Myocyte (in vitro differentiated cells): ENCODE data around the gene PIKFYVE. TPM values are rescaled to one million over a fixed set of nuclear protein-coding genes. Genes with fewer than 3 reads are reported as not detected.
A peak's percentile ranks its signal among the peaks of the same experiment; 100 is the strongest.
"Not testable (repeated sequence)": the region's sequence is repeated elsewhere in the genome, so short reads cannot be mapped to it uniquely, and the experiment has no call there.

Experiments used
- DNase-seq: peaks from one replicate; pipeline ENCODE4 v3.0.0-alpha.2; 2012; ENCODE audit warnings: low read depth
- total RNA-seq: library from RNA; depleted of rRNA; stranded (reverse); fragments of >200 nt; gene quantifications from 2 replicates; pipeline ENCODE4 v1.2.3, GENCODE V29; 2014

PIKFYVE gene
- total RNA-seq, 1 donor from 2014 or later, result 24.2 TPM

GRCh38 chr2:208358758-208359631 is 92.9 kb downstream of the PIKFYVE start:
- no peak for DNase-seq

GRCh38 chr2:208359632-208359986 is 93.6 kb downstream of the PIKFYVE start:
- DNase-seq, result no peak

GRCh38 chr2:208360259-208361076 is 94.4 kb downstream of the PIKFYVE start:
- no peak for DNase-seq

- no peak for DNase-seq
Observed at GRCh38 chr2:208361077-208361441, 95.0 kb downstream of the PIKFYVE start.

- peak; percentile 70 for DNase-seq
Observed at GRCh38 chr2:208363485-208363884, 97.4 kb downstream of the PIKFYVE start.

- no peak for DNase-seq
Observed at GRCh38 chr2:208366215-208367127, 100.4 kb downstream of the PIKFYVE start.

GRCh38 chr2:208369091-208369490 is 103.0 kb downstream of the PIKFYVE start:
- no peak for DNase-seq

- no peak for DNase-seq
Observed at GRCh38 chr2:208370881-208371633, 105.0 kb downstream of the PIKFYVE start.

- DNase-seq, result no peak
Observed at GRCh38 chr2:208371634-208371935, 105.5 kb downstream of the PIKFYVE start.

- DNase-seq, result peak; percentile 67
Observed at GRCh38 chr2:208373460-208374089, 107.5 kb downstream of the PIKFYVE start.

GRCh38 chr2:208375491-208376068 is 109.5 kb downstream of the PIKFYVE start:
- no peak for DNase-seq

- not testable (repeated sequence) for DNase-seq
Observed at GRCh38 chr2:208377344-208377860, 111.3 kb downstream of the PIKFYVE start.

- DNase-seq, result no peak
Observed at GRCh38 chr2:208379192-208379591, 113.1 kb downstream of the PIKFYVE start.

GRCh38 chr2:208384637-208385036 is 118.6 kb downstream of the PIKFYVE start:
- DNase-seq, result no peak

GRCh38 chr2:208386541-208386940 is 120.5 kb downstream of the PIKFYVE start:
- DNase-seq, result no peak

- no peak for DNase-seq
Observed at GRCh38 chr2:208389940-208390339, 123.9 kb downstream of the PIKFYVE start.

- no peak for DNase-seq
Observed at GRCh38 chr2:208392300-208392699, 126.2 kb downstream of the PIKFYVE start.

GRCh38 chr2:208396796-208397195 is 130.7 kb downstream of the PIKFYVE start:
- DNase-seq, result not testable (repeated sequence)

GRCh38 chr2:208399201-208399600 is 133.1 kb downstream of the PIKFYVE start:
- no peak for DNase-seq
